ENCODE data around the gene HMGB3. TPM values are rescaled to one million over a fixed set of nuclear protein-coding genes. Genes with fewer than 3 reads are reported as not detected.

The HMGB3 gene
- total RNA-seq, result 1 to 10 TPM; 2.0 to 5.3 (median 3.6) TPM

- TF ChIP-seq CTCF (IDR thresholded peaks at IDR 0.05), result no peak
- ATAC-seq (ENCODE audit: low FRiP score) (peak; percentile 95), DNase-seq (ENCODE audit: low spot score) (peak; percentile 74)
Measured at GRCh38 chrX:150982788-150983520, at the start of gene HMGB3. Gene HMGB3, plus strand, starts transcription at chrX:150983335. Its CDS starts 2,265 bp downstream, at chrX:150985600.

DNA sequence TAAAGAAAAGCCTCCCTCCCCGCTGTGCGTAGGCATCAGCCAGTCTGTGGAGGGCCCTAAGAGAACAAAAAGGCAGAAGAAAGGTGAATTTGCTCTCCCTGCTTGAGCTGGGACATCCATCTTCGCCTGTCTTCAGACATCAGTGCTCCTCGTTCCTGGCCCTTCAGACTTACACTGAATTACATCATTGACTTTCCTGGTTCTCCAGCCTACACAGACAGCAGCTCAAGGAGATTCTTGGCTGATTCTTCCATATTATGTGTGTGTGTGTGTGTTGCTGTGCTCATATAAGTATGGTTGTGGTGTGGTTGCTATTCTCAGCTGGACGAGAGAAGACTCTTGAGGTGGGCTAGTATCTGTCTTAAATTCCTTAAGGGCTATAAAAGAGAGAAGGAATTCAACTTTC lies 49.2 kb upstream of the HMGB3 start:
- ATAC-seq (ENCODE audit: low FRiP score), result no peak
- no peak for DNase-seq (ENCODE audit: low spot score)

GRCh38 chrX:150934453-150934852 lies 48.7 kb upstream of the HMGB3 start:
- DNase-seq (ENCODE audit: low spot score) (no peak), ATAC-seq (ENCODE audit: low FRiP score) (no peak)
- no peak for TF ChIP-seq CTCF (IDR thresholded peaks at IDR 0.05)

More for the DNA sequence above, 49.2 kb upstream of the HMGB3 start:
- no peak for TF ChIP-seq CTCF (IDR thresholded peaks at IDR 0.05)

GRCh38 chrX:150935467-150935866 lies 47.7 kb upstream of the HMGB3 start:
- TF ChIP-seq CTCF (IDR thresholded peaks at IDR 0.05), result no peak
- DNase-seq (ENCODE audit: low spot score), result no peak
- peak; percentile 48 for ATAC-seq (ENCODE audit: low FRiP score)

DNA sequence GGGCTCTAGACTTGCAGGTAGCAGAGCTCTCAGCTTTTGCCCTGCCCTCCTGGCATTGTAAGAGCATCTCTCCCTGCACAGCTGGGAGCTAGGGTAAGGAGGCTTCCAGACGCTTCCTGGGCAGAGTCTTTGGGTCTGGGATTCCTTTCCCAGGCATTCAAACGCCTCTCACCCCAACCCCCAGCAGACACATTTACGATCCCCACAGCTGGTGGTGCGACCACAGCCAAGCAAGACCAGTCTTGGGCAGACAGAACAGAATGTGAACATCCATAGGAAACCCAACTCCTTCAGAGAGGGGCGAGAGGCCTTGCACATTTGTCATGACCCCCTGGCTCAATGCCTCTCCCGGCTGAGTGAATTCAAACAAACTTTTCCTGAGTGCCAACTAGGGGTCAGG lies 46.6 kb upstream of the HMGB3 start:
- DNase-seq (ENCODE audit: low spot score), result no peak
- no peak for ATAC-seq (ENCODE audit: low FRiP score)
- TF ChIP-seq CTCF (IDR thresholded peaks at IDR 0.05), result no peak

GRCh38 chrX:150940844-150941495 lies 42.2 kb upstream of the HMGB3 start:
- ATAC-seq (ENCODE audit: low FRiP score) (no peak), DNase-seq (ENCODE audit: low spot score) (no peak)
- no peak for TF ChIP-seq CTCF (IDR thresholded peaks at IDR 0.05)

DNA sequence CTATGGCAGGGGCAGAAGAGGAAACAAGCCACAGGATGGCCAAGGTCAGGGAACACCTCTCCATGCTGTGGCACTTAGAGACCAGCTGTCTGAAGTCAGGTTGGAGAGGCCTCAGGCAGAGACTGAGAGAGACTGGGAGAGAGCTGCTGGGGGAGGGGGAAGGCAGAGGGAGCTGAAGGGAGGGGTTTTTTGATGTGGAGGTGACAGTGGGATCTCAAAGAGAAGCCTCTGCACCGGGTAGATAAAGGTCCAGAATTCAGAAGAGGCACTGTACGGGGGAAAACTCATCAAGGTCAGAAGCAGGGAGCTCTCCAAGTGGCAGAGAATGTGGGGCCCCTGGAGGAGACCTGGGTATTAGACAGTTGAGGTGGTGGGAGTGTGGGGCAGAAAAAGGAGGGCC lies 41.6 kb upstream of the HMGB3 start:
- DNase-seq (ENCODE audit: low spot score) (no peak), ATAC-seq (ENCODE audit: low FRiP score) (no peak)
- no peak for TF ChIP-seq CTCF (IDR thresholded peaks at IDR 0.05)

All from omental fat pad (tissue), 4 donors.